KMS-11 (cell line): ENCODE measurements around the gene KRT7.
"Not testable (repeated sequence)": the region's sequence is repeated elsewhere in the genome, so short reads cannot be mapped to it uniquely, and the experiment has no call there.

Experiments
- H2AFZ ChIP-seq: fragments of 200-600 bp; sonication (generic); 2 replicates; pipeline ENCODE4 v1.6.1; 2016; ENCODE audit warnings: antibody characterized with exemption, mixed run types, low read depth
- H3K27ac ChIP-seq: fragments of 200-600 bp; sonication (generic); 2 replicates; pipeline ENCODE4 v1.6.1; 2016; ENCODE audit warnings: mild to moderate bottlenecking, mixed run types
- H3K27me3 ChIP-seq: fragments of 200-600 bp; sonication (generic); 2 replicates; pipeline ENCODE4 v1.6.1; 2017; ENCODE audit warnings: mild to moderate bottlenecking, low read depth, mixed run types, moderate library complexity; ENCODE audit not compliant: insufficient read depth
- H3K36me3 ChIP-seq: fragments of 200-600 bp; sonication (generic); 2 replicates; pipeline ENCODE4 v1.6.1; 2017; ENCODE audit warnings: mild to moderate bottlenecking, mixed run types; ENCODE audit not compliant: insufficient read depth
- H3K4me1 ChIP-seq: fragments of 200-600 bp; sonication (generic); 2 replicates; pipeline ENCODE4 v1.6.1; 2016; ENCODE audit warnings: mild to moderate bottlenecking, low read depth, mixed run types; ENCODE audit not compliant: poor library complexity, severe bottlenecking
- H3K4me2 ChIP-seq: fragments of 200-600 bp; sonication (generic); 2 replicates; pipeline ENCODE4 v1.7.0; 2016; ENCODE audit warnings: mild to moderate bottlenecking, mixed run types
- H3K4me3 ChIP-seq: fragments of 200-600 bp; sonication (generic); IDR thresholded peaks from 2 replicates; pipeline ENCODE4 v1.6.1; 2017; ENCODE audit warnings: low read depth, low read length, mixed read lengths; ENCODE audit not compliant: insufficient read depth
- H3K79me2 ChIP-seq: fragments of 200-600 bp; sonication (generic); 2 replicates; pipeline ENCODE4 v1.6.1; 2016; ENCODE audit warnings: low read depth, mixed run types; ENCODE audit not compliant: insufficient read depth
- H3K9ac ChIP-seq: fragments of 200-600 bp; sonication (generic); 2 replicates; pipeline ENCODE4 v1.6.1; 2016; ENCODE audit warnings: mild to moderate bottlenecking, mixed run types
- H4K20me1 ChIP-seq: fragments of 200-600 bp; sonication (generic); 2 replicates; pipeline ENCODE4 v1.6.1; 2016; ENCODE audit warnings: mild to moderate bottlenecking, mixed run types; ENCODE audit not compliant: insufficient read depth
- CTCF ChIP-seq: fragments of 200-600 bp; sonication (generic); conservative IDR thresholded peaks from 2 replicates; pipeline ENCODE4 v1.6.1; 2017; ENCODE audit warnings: low read depth, mild to moderate bottlenecking, antibody characterized with exemption, low read length, moderate library complexity, mixed read lengths

Gene KRT7

GRCh38 chr12:52238916-52239646, 6.0 kb downstream of the KRT7 start:
- Histone ChIP-seq H4K20me1 (no peaks in the 10 kb centered on the region), H3K27ac (no peak overlapping the region), H3K36me3 (no peaks in the 10 kb centered on the region), H3K79me2 (no peaks in the 10 kb centered on the region), H3K4me1 (peaks cover 33% of the 10 kb centered on the region), H3K4me3 (no peak overlapping the region), H2AFZ (no peak overlapping the region), H3K27me3 (no peaks in the 10 kb centered on the region), H3K9ac (no peak overlapping the region), H3K4me2 (no peak overlapping the region)
- no peak for TF ChIP-seq CTCF

DNA sequence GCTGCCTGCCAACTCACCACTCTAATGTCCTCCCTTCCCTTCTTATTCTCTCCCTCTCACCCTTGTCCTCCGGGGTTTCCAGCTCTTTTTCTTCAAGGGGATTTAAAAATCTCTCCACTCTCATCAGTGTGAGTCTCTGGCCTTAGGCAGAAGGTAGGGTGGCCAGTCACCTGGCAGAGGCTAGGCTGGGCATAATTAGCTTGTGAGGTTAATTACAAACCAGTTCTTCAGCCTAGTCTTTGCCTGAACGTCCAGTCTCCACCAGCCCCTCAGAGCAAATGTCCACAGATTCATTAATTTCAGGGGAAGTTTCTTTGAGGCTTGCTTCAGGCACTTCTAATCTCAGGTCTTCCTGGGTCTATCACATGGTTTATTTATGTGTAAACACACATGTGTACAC, 6.7 kb downstream of the KRT7 start:
- Histone ChIP-seq H4K20me1 (no peaks in the 10 kb centered on the region), H3K27me3 (no peaks in the 10 kb centered on the region), H2AFZ (no peak overlapping the region), H3K4me2 (no peak overlapping the region), H3K9ac (no peak overlapping the region), H3K27ac (no peak overlapping the region), H3K36me3 (no peaks in the 10 kb centered on the region), H3K4me1 (peaks cover 40% of the 10 kb centered on the region), H3K79me2 (no peaks in the 10 kb centered on the region), H3K4me3 (no peak overlapping the region)
- TF ChIP-seq CTCF, result no peak

DNA sequence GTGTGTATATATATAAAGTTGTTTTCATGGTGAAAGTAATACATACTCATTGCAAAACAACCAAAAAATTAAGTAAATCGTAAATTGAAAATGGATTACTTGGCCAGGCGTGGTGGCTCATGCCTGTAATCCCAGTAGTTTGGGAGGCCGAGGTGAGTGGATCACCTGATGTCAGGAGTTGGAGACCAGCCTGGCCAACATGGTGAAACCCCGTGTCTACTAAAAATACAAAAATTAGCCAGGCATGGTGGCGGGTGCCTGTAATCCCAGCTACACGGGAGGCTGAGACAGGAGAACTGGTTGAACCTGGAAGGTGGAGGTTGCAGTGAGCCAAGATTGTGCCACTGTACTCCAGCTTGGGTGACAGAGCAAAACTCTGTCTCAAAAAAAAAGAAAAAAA, 7.2 kb downstream of the KRT7 start:
- H3K27me3 ChIP-seq, H3K9ac ChIP-seq, H2AFZ ChIP-seq, H3K4me2 ChIP-seq, H3K27ac ChIP-seq, H3K4me3 ChIP-seq, H3K79me2 ChIP-seq, H4K20me1 ChIP-seq, H3K36me3 ChIP-seq: not testable (repeated sequence)
- H3K4me1 ChIP-seq, result peaks cover 45% of the 10 kb centered on the region

DNA sequence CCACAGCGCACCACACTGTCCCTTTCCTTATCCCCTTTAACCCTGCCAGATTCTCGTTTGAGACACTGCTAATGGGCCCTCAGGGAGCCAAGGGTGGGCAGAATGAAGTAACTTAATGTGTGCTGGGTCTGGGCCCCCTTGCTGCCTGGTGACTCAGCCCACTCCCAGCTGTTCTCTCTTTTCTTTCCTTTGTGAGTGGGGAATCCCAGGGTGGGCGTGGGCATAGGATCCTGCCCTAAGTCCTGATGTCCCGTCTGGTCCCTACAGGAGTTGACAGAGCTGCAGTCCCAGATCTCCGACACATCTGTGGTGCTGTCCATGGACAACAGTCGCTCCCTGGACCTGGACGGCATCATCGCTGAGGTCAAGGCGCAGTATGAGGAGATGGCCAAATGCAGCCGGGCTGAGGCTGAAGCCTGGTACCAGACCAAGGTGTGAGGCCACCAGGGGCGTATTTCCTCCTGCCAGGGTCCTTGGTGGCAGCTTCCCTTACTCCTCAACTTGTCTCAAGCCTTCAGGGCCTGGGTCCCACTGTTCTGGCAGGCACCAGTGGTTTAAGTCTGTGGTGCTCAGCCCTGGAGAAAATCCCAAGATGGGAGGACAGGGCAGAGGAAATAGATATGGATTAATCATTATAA, 8.3 kb downstream of the KRT7 start:
- no peak for TF ChIP-seq CTCF
- Histone ChIP-seq H3K4me2 (no peak overlapping the region), H3K27me3 (no peaks in the 10 kb centered on the region), H3K9ac (no peak overlapping the region), H3K4me1 (peaks cover 55% of the 10 kb centered on the region), H3K79me2 (no peaks in the 10 kb centered on the region), H3K27ac (no peak overlapping the region), H3K4me3 (no peak overlapping the region), H3K36me3 (no peaks in the 10 kb centered on the region), H2AFZ (no peak overlapping the region), H4K20me1 (no peaks in the 10 kb centered on the region)
